Smooth muscle cell (in vitro differentiated cells): Measurements from ENCODE around the gene AP1AR. TPM values are rescaled to one million over a fixed set of nuclear protein-coding genes. Genes with fewer than 3 reads are reported as not detected.
"Not testable (repeated sequence)": the region's sequence is repeated elsewhere in the genome, so short reads cannot be mapped to it uniquely, and the experiment has no call there.

Source experiments
- DNase-seq: peaks from one replicate; lab custom pipeline; 2025; ENCODE audit not compliant: unreplicated experiment; lab: John Stamatoyannopoulos, UW
- H2AFZ ChIP-seq: fragments of 200-600 bp; sonication (generic); 2 replicates; pipeline ENCODE4 v1.6.0; 2016; ENCODE audit warnings: antibody characterized with exemption, low read depth, mild to moderate bottlenecking
- H3F3A ChIP-seq: fragments of 200-600 bp; sonication (generic); 2 replicates; pipeline ENCODE4 v1.6.0; 2017; ENCODE audit warnings: antibody characterized with exemption, low read depth
- H3K27ac ChIP-seq: fragments of 200-600 bp; sonication (generic); 2 replicates; pipeline ENCODE4 v1.5.1; 2016; ENCODE audit warnings: low read depth, mild to moderate bottlenecking
- H3K27me3 ChIP-seq: fragments of 200-600 bp; sonication (generic); 2 replicates; pipeline ENCODE4 v1.6.1; 2016; ENCODE audit warnings: low read depth, mild to moderate bottlenecking
- H3K36me3 ChIP-seq: fragments of 200-600 bp; sonication (generic); 2 replicates; pipeline ENCODE4 v1.5.1; 2016; ENCODE audit warnings: low read depth
- H3K4me1 ChIP-seq: fragments of 200-600 bp; sonication (generic); 2 replicates; pipeline ENCODE4 v1.5.1; 2016; ENCODE audit warnings: low read depth
- H3K4me2 ChIP-seq: fragments of 200-600 bp; sonication (generic); 2 replicates; pipeline ENCODE4 v1.6.0; 2016; ENCODE audit warnings: mild to moderate bottlenecking
- H3K4me3 ChIP-seq: fragments of 200-600 bp; sonication (generic); 2 replicates; pipeline ENCODE4 v1.5.1; 2016; ENCODE audit warnings: mild to moderate bottlenecking
- H3K79me2 ChIP-seq: fragments of 200-600 bp; sonication (generic); 2 replicates; pipeline ENCODE4 v1.6.0; 2016; ENCODE audit warnings: low read depth, mild to moderate bottlenecking
- H3K9ac ChIP-seq: fragments of 200-600 bp; sonication (generic); 2 replicates; pipeline ENCODE4 v1.6.0; 2016; ENCODE audit warnings: low read depth
- H3K9me3 ChIP-seq: fragments of 200-600 bp; sonication (generic); replicated peaks from 2 replicates; pipeline ENCODE4 v1.5.1; 2016; ENCODE audit warnings: low read depth
- H4K20me1 ChIP-seq: fragments of 200-600 bp; sonication (generic); 2 replicates; pipeline ENCODE4 v1.6.0; 2016; ENCODE audit warnings: low read depth
- CTCF ChIP-seq: fragments of 200-600 bp; sonication (generic); IDR thresholded peaks from 2 replicates; pipeline ENCODE4 v1.5.1; 2017; ENCODE audit warnings: borderline replicate concordance, mild to moderate bottlenecking, antibody characterized with exemption; ENCODE audit not compliant: insufficient read depth, poor library complexity, severe bottlenecking
- WGBS: methylation state at CpG from one replicate; pipeline ENCODE4 v1.1.7; 2016; ENCODE audit warnings: low lambda C conversion rate; 5-methylcytosine and 5-hydroxymethylcytosine counted together
- polyA plus RNA-seq: library from polyadenylated mRNA; unstranded; fragments of >200 nt; fragmentation: Nextera tagmentation; extraction: Ambion mirVana; gene quantifications from 2 replicates; pipeline ENCODE4 v1.2.1, GENCODE V29; 2016
- total RNA-seq: library from RNA; depleted of rRNA; stranded (reverse); fragments of >200 nt; gene quantifications from 2 replicates; pipeline ENCODE4 v1.2.3, GENCODE V29; 2014

AP1AR gene
- total and polyA plus RNA-seq, 2 experiments from 2014 or later = 11.1 to 23.0 TPM

GRCh38 chr4:112302320-112303274 lies 71.0 kb downstream of the AP1AR start:
- no peak overlapping the region for H3K9ac ChIP-seq
- no peaks in the 10 kb centered on the region for H3K79me2 ChIP-seq
- WGBS = 73% methylated on average over 5 of the region's 5 CpGs
- H3K36me3 ChIP-seq = no peaks in the 10 kb centered on the region
- no peak overlapping the region for H3K27ac ChIP-seq
- H3K4me3 ChIP-seq = no peak overlapping the region
- no peak overlapping the region for H3K4me2 ChIP-seq
- no peak for DNase-seq
- no peaks in the 10 kb centered on the region for H3K9me3 ChIP-seq
- no peaks in the 10 kb centered on the region for H3F3A ChIP-seq
- TF ChIP-seq CTCF = no peak
- peaks cover 2% of the 10 kb centered on the region for H3K4me1 ChIP-seq
- H3K27me3 ChIP-seq = peaks cover 12% of the 10 kb centered on the region
- H2AFZ ChIP-seq = no peak overlapping the region
- H4K20me1 ChIP-seq = no peaks in the 10 kb centered on the region

- not testable (repeated sequence) for H3K27ac ChIP-seq, H3K9ac ChIP-seq, H3K4me3 ChIP-seq, H3K79me2 ChIP-seq, H3F3A ChIP-seq, H3K4me2 ChIP-seq, DNase-seq, H3K9me3 ChIP-seq, H3K27me3 ChIP-seq, H2AFZ ChIP-seq, H3K36me3 ChIP-seq, H4K20me1 ChIP-seq, H3K4me1 ChIP-seq
- 67% methylated on average over 3 of the region's 3 CpGs for WGBS
Measured at GRCh38 chr4:112305477-112305876, 73.9 kb downstream of the AP1AR start.

GRCh38 chr4:112309263-112309791 lies 77.7 kb downstream of the AP1AR start:
- H3K27ac ChIP-seq, H3F3A ChIP-seq, H3K9ac ChIP-seq, DNase-seq, H3K9me3 ChIP-seq, H3K27me3 ChIP-seq, H3K79me2 ChIP-seq, H3K36me3 ChIP-seq, H3K4me1 ChIP-seq, H4K20me1 ChIP-seq: not testable (repeated sequence)
- 34% methylated on average over 12 of the region's 12 CpGs for WGBS
- Histone ChIP-seq H3K4me3 (peak overlapping the region; percentile 28), H2AFZ (peak overlapping the region; percentile 58), H3K4me2 (peak overlapping the region; percentile 68)

GRCh38 chr4:112311516-112311915 lies 79.9 kb downstream of the AP1AR start:
- 84% methylated on average over 5 of the region's 5 CpGs for WGBS
- no peaks in the 10 kb centered on the region for H3K79me2 ChIP-seq
- no peak for TF ChIP-seq CTCF
- H3K36me3 ChIP-seq = no peaks in the 10 kb centered on the region
- H3K9ac ChIP-seq = no peak overlapping the region
- H3K4me2 ChIP-seq = no peak overlapping the region
- H3K4me1 ChIP-seq = peaks cover 6% of the 10 kb centered on the region
- no peak for DNase-seq
- no peaks in the 10 kb centered on the region for H3K9me3 ChIP-seq
- no peak overlapping the region for H3K27ac ChIP-seq
- no peak overlapping the region for H2AFZ ChIP-seq
- H3F3A ChIP-seq = no peaks in the 10 kb centered on the region
- peaks cover 3% of the 10 kb centered on the region for H3K27me3 ChIP-seq
- no peak overlapping the region for H3K4me3 ChIP-seq
- H4K20me1 ChIP-seq = no peaks in the 10 kb centered on the region
